Psoas muscle (tissue), 8 donors: Measurements from ENCODE around the gene MOB3B. TPM values are rescaled to one million over a fixed set of nuclear protein-coding genes. Genes with fewer than 3 reads are reported as not detected.

Experiments used
- ATAC-seq, 4 donors: fragments of 200-7000 bp; cut with Tn5 transposase; one replicate each; pipeline ENCODE4 v1.9.1; 2020; ENCODE audit warnings: moderate library complexity in 3 of 4, mild to moderate bottlenecking in 2 of 4
- DNase-seq, 2 donors: peaks; one replicate each; pipeline ENCODE4 v3.0.0-alpha.2; 2020
- H3K27ac ChIP-seq: fragments of 200-600 bp; one replicate; pipeline ENCODE4 v1.8.0; 2022
- H3K27me3 ChIP-seq, 3 donors: fragments of 200-600 bp in 1 of 3; one replicate each; pipeline versions ENCODE4 v1.6.1 to v1.8.0; 2013 to 2022; ENCODE audit warnings: low read length in 2 of 3, mild to moderate bottlenecking in 2 of 3, moderate library complexity in 1 of 3; ENCODE audit not compliant: insufficient read depth in 3 of 3
- H3K36me3 ChIP-seq, 2 donors: fragments of 200-600 bp in 1 of 2; one replicate each; pipeline versions ENCODE4 v1.6.1 to v1.8.0; 2013 to 2022; ENCODE audit warnings: low read depth in 1 of 2, mild to moderate bottlenecking in 1 of 2, moderate library complexity in 1 of 2; ENCODE audit not compliant: insufficient read depth in 1 of 2
- H3K4me1 ChIP-seq: fragments of 200-600 bp; one replicate; pipeline ENCODE4 v1.8.0; 2022
- H3K4me3 ChIP-seq: fragments of 200-600 bp; one replicate; pipeline ENCODE4 v1.8.0; 2022; ENCODE audit warnings: mild to moderate bottlenecking
- H3K9me3 ChIP-seq: fragments of 200-600 bp; one replicate; pipeline ENCODE4 v1.8.0; 2022
- WGBS, 3 donors: extraction: QIAGEN DNeasy Blood & Tissue Kit; methylation state at CpG; one replicate each; pipeline versions ENCODE4 v1.1.6 to v1.1.7; 2013; 5-methylcytosine and 5-hydroxymethylcytosine counted together
- intact Hi-C, 2 donors: fragments of 100-400 bp; cut with DNase I; formaldehyde crosslinking; loops; one replicate each; pipeline versions ENCODE4 v1.11.0 to v1.14.2; 2022
- polyA plus RNA-seq, 3 donors: library from polyadenylated mRNA; stranded (reverse); fragments of 200-250 nt; gene quantifications; one replicate each; pipeline ENCODE4 v1.2.3, GENCODE V29; 2013
- total RNA-seq, 4 donors: library from RNA; stranded (reverse); fragmentation: NEBNext Ultra II Directional in 2 of 4; extraction: Animal tissue kit (Norgen Biotek cat#: 25700) in 2 of 4; gene quantifications; one replicate each; pipeline versions ENCODE4 v1.2.1 to v1.2.4, GENCODE V29; 2021 to 2023
- TF ChIP-seq, protein P1 (sequence below): fragments of 200-600 bp; IDR thresholded peaks from one replicate; pipeline ENCODE4 v1.8.0; 2022; ENCODE audit warnings: antibody characterized with exemption
- donor health status: healthy with polysubstance abuse.
- donor health status: DM: no; HTN: no; CAD: no; lungs with moderate emphysema.
- donor health status: Bipolar disorder and iron deficiency.
- donor health status: healthy.
- donor health status: DM: yes; HTN: yes; CAD: no.
- donor health status: DM: no; HTN: no; CAD: no.
- donor health status: DM: no; HTN: no; CAD: no.
- donor health status: DM: yes; HTN: yes; CAD: no.

Gene MOB3B
- total and polyA plus RNA-seq, 7 donors: 0.57 to 4.5 (median 1.8) TPM

DNA sequence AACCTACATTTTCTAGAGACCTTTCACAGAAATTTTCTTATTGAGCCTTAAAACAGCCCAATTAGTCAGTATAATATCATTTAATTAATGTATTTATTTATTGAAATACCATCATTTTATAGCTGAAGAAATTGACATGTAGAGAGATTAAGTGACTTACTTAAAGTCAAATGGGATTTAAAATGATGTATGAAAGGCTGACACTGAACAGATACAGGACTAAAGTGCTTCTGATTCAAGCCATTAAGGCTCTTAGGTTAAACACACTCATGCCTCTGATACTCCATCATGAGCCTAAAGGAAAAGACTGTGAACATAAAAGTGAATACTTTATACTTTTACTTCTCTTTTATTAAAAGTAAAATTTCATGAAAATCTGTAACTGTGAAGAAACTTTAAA lies 30.8 kb upstream of the MOB3B start:
- TF ChIP-seq, protein P1, sequence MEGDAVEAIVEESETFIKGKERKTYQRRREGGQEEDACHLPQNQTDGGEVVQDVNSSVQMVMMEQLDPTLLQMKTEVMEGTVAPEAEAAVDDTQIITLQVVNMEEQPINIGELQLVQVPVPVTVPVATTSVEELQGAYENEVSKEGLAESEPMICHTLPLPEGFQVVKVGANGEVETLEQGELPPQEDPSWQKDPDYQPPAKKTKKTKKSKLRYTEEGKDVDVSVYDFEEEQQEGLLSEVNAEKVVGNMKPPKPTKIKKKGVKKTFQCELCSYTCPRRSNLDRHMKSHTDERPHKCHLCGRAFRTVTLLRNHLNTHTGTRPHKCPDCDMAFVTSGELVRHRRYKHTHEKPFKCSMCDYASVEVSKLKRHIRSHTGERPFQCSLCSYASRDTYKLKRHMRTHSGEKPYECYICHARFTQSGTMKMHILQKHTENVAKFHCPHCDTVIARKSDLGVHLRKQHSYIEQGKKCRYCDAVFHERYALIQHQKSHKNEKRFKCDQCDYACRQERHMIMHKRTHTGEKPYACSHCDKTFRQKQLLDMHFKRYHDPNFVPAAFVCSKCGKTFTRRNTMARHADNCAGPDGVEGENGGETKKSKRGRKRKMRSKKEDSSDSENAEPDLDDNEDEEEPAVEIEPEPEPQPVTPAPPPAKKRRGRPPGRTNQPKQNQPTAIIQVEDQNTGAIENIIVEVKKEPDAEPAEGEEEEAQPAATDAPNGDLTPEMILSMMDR: no peak
- peaks cover 3 to 86% of the 10 kb centered on the region in 2 donors for H3K36me3 ChIP-seq
- intact Hi-C loops: loop anchor here in 1 of 2 donors (5.0 kb wide), 1 partner anchor 698 kb away; no protein-coding TSS in a partner anchor

DNA sequence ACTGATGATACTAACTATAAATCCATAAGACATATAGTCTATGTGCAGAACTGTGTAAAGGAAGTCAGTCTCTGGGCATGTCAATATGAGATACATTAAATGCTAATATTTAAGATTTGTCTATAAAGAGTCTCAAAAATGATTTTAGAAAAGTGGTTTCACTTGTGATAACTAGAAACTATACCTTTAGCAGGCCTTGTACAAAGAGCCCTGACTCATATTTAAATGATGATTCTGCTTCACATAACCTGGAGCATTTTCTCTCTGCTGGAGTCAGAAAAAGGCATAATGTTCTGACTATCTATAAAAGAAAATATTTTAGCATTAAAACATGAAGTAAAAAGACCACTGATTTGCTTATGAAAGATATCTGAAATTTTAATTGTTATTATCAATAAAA lies 28.7 kb upstream of the MOB3B start:
- peaks cover 7 to 92% of the 10 kb centered on the region in 2 donors for H3K36me3 ChIP-seq
- H3K4me1 ChIP-seq: no peaks in the 10 kb centered on the region
- H3K4me3 ChIP-seq: no peak overlapping the region
- TF ChIP-seq, protein P1: no peak
- no peaks in the 10 kb centered on the region for H3K27me3 ChIP-seq
- no peaks in the 10 kb centered on the region for H3K9me3 ChIP-seq
- H3K27ac ChIP-seq: no peak overlapping the region
- no peak for DNase-seq
- no peak for ATAC-seq
- intact Hi-C loops: no loop called here

More for the DNA sequence above, 30.8 kb upstream of the MOB3B start:
- H3K27ac ChIP-seq: no peak overlapping the region
- ATAC-seq: no peak
- H3K9me3 ChIP-seq: no peaks in the 10 kb centered on the region
- no peak overlapping the region for H3K4me3 ChIP-seq
- DNase-seq: no peak
- H3K4me1 ChIP-seq: no peaks in the 10 kb centered on the region
- no peaks in the 10 kb centered on the region for H3K27me3 ChIP-seq

DNA sequence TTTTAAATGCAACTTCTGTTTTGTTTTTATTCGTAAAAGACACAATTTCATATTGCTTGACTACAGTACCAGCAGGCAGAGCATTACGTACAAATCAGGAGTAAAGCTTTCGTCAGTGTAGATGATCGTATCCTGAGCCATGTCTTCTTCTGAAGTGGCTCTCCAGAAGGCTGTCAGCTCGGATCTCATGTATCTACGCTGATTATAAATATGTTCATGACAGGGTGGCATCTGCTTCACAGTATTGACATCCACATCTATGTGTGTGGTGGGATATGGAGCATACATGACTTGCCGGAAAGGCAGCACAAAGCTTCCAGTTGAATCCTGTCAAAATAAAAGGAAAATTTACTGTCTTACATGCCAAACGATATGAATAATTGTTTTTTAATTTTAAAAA lies 26.9 kb upstream of the MOB3B start:
- WGBS, 3 donors: 82 to 94% (median 86%) methylated on average over 8 of the region's 8 CpGs
- TF ChIP-seq, protein P1: no peak
- Histone ChIP-seq H3K36me3 (peaks cover 7 to 98% of the 10 kb centered on the region in 2 donors), H3K4me3 (no peak overlapping the region), H3K27me3 (no peaks in the 10 kb centered on the region), H3K4me1 (no peaks in the 10 kb centered on the region), H3K27ac (no peak overlapping the region), H3K9me3 (no peaks in the 10 kb centered on the region)
- ATAC-seq (peak in 1 of 4 donors; percentile 59), DNase-seq (no peak)
- intact Hi-C loops: no loop called here

DNA sequence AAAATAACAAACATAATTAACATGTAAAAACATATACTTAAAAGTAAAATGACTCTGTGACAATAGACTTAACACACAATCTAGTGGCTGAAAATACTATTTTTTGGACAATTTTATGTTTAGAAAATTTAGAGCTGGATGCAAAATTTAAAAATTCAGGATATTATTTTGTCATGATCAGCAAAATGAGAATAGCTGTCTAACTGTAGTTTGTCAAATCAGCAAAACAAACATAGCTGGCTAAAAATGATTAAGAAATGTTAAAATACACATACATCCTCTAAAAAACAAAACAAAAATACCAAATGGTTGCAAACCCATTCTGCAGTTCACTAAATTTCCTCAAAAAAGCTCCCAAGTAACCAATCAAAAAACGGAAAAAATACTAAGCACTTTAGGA lies 25.1 kb upstream of the MOB3B start:
- ATAC-seq (no peak), DNase-seq (no peak)
- Histone ChIP-seq H3K27me3 (no peaks in the 10 kb centered on the region), H3K36me3 (peaks cover 7 to 98% of the 10 kb centered on the region in 2 donors), H3K9me3 (no peaks in the 10 kb centered on the region), H3K27ac (no peak overlapping the region), H3K4me3 (no peak overlapping the region), H3K4me1 (no peaks in the 10 kb centered on the region)
- TF ChIP-seq, protein P1: no peak
- 96 to 100% (median 97%) methylated on average over 1 of the region's 1 CpG for WGBS, 3 donors
- intact Hi-C loops: loop anchor here in 1 of 2 donors (5.0 kb wide), 1 partner anchor 222 kb away; no protein-coding TSS in a partner anchor

DNA sequence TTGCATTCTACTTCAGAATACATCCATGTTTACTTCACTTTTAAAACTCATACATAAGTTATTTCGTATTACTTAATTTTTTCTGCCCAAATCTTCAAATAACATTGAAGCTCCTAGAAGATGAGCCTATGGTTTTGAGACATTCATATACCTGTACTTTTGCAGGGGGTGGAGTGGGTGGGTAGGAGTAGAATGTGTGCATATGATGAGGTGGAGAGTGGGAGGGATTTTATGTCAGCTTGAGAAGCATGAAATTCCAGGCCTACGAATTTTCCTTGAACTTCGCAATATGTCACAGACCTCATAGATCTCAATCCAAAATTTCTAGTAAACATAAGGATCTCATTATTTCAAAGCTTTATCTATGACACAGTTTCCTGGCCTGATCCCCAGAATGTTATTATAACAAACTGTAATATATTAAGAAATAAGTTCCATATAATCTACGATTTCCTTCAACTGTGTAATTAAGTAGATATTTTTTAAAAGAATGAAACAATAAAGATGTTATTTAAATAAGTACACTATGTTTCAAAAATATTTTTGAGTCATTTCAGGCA lies 19.7 kb upstream of the MOB3B start:
- ATAC-seq (no peak), DNase-seq (no peak)
- Histone ChIP-seq H3K4me1 (peaks cover 24% of the 10 kb centered on the region), H3K27me3 (no peaks in the 10 kb centered on the region), H3K9me3 (no peaks in the 10 kb centered on the region), H3K36me3 (peaks cover 5 to 60% of the 10 kb centered on the region in 2 donors), H3K4me3 (no peak overlapping the region), H3K27ac (no peak overlapping the region)
- TF ChIP-seq, protein P1: no peak
- 80 to 84% (median 82%) methylated on average over 4 of the region's 4 CpGs for WGBS, 3 donors
- intact Hi-C loops: no loop called here
